ENCODE measurements around the gene SDK1. TPM values are rescaled to one million over a fixed set of nuclear protein-coding genes. Genes with fewer than 3 reads are reported as not detected.

The SDK1 gene
- total RNA-seq, 1 donor from 2014 or later = 225 TPM

- H3K36me3 Mint-ChIP-seq (ENCODE audit: unreplicated experiment) = peaks cover 16% of the 10 kb centered on the region
Observed at GRCh38 chr7:3279147-3279818, 21.8 kb upstream of the SDK1 start.

GRCh38 chr7:3280445-3280844, 20.6 kb upstream of the SDK1 start:
- no peak overlapping the region for H3K27ac Mint-ChIP-seq (ENCODE audit: unreplicated experiment)
- H3K4me3 Mint-ChIP-seq (ENCODE audit: unreplicated experiment) = no peak overlapping the region
- peaks cover 14% of the 10 kb centered on the region for H3K4me1 Mint-ChIP-seq (ENCODE audit: low read depth, unreplicated experiment)
- DNase-seq = no peak
- TF ChIP-seq, protein P1, sequence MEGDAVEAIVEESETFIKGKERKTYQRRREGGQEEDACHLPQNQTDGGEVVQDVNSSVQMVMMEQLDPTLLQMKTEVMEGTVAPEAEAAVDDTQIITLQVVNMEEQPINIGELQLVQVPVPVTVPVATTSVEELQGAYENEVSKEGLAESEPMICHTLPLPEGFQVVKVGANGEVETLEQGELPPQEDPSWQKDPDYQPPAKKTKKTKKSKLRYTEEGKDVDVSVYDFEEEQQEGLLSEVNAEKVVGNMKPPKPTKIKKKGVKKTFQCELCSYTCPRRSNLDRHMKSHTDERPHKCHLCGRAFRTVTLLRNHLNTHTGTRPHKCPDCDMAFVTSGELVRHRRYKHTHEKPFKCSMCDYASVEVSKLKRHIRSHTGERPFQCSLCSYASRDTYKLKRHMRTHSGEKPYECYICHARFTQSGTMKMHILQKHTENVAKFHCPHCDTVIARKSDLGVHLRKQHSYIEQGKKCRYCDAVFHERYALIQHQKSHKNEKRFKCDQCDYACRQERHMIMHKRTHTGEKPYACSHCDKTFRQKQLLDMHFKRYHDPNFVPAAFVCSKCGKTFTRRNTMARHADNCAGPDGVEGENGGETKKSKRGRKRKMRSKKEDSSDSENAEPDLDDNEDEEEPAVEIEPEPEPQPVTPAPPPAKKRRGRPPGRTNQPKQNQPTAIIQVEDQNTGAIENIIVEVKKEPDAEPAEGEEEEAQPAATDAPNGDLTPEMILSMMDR (IDR thresholded peaks at IDR 0.05; ENCODE audit: partially characterized antibody, unreplicated experiment) = no peak
- peaks cover 16% of the 10 kb centered on the region for H3K36me3 Mint-ChIP-seq (ENCODE audit: unreplicated experiment)
- H3K9me3 Mint-ChIP-seq (ENCODE audit: unreplicated experiment) = peaks cover 11% of the 10 kb centered on the region
- H3K27me3 Mint-ChIP-seq (ENCODE audit: unreplicated experiment) = no peaks in the 10 kb centered on the region

More at GRCh38 chr7:3279147-3279818, 21.8 kb upstream of the SDK1 start:
- H3K4me1 Mint-ChIP-seq (ENCODE audit: low read depth, unreplicated experiment) = peaks cover 16% of the 10 kb centered on the region
- TF ChIP-seq, protein P1 (IDR thresholded peaks at IDR 0.05; ENCODE audit: partially characterized antibody, unreplicated experiment) = no peak
- no peaks in the 10 kb centered on the region for H3K27me3 Mint-ChIP-seq (ENCODE audit: unreplicated experiment)
- no peak overlapping the region for H3K4me3 Mint-ChIP-seq (ENCODE audit: unreplicated experiment)
- H3K9me3 Mint-ChIP-seq (ENCODE audit: unreplicated experiment) = peaks cover 10% of the 10 kb centered on the region
- DNase-seq = no peak
- no peak overlapping the region for H3K27ac Mint-ChIP-seq (ENCODE audit: unreplicated experiment)

DNA sequence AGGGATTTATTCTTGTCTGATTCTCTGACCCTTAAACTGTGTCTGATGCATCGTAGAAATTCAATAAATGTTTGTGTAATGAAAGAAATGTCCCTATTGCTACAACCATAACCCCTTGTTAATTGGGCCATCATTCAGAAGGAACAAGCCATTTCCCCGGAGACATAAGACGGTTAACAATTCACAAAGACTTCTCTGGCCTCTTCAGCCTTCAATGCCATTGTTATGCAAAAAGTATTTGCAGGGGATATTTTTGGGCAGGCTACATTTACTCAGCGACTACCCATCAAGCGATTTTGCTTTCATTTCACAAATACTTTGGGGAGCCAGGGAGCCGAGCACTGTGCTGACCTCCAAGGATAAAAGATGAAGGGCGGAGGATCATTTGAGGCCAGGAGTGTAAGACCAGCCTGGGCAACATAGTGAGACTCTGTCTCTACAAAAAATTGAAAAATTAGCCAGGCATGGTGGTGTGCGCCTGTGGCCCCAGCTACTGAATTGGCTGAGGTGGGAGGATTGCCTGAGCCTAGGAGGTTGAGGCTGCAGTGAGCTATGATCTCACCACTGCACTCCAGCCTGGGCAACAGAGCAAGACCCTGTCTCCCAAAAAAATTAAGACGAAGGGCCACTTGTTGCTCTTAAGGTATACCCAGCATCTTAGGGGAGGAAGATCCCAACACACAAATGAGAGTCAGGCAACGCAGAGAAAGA, 20.0 kb upstream of the SDK1 start:
- Mint-ChIP-seq H3K4me3 (ENCODE audit: unreplicated experiment) (no peak overlapping the region), H3K36me3 (ENCODE audit: unreplicated experiment) (peaks cover 16% of the 10 kb centered on the region), H3K4me1 (ENCODE audit: low read depth, unreplicated experiment) (peaks cover 14% of the 10 kb centered on the region), H3K27ac (ENCODE audit: unreplicated experiment) (no peak overlapping the region), H3K27me3 (ENCODE audit: unreplicated experiment) (no peaks in the 10 kb centered on the region), H3K9me3 (ENCODE audit: unreplicated experiment) (peaks cover 11% of the 10 kb centered on the region)
- DNase-seq = no peak
- TF ChIP-seq, protein P1 (IDR thresholded peaks at IDR 0.05; ENCODE audit: partially characterized antibody, unreplicated experiment) = no peak

- Mint-ChIP-seq H3K27ac (ENCODE audit: unreplicated experiment) (no peak overlapping the region), H3K36me3 (ENCODE audit: unreplicated experiment) (peaks cover 15% of the 10 kb centered on the region), H3K27me3 (ENCODE audit: unreplicated experiment) (no peaks in the 10 kb centered on the region), H3K9me3 (ENCODE audit: unreplicated experiment) (peaks cover 10% of the 10 kb centered on the region), H3K4me3 (ENCODE audit: unreplicated experiment) (no peak overlapping the region), H3K4me1 (ENCODE audit: low read depth, unreplicated experiment) (peaks cover 14% of the 10 kb centered on the region)
- TF ChIP-seq, protein P1 (IDR thresholded peaks at IDR 0.05; ENCODE audit: partially characterized antibody, unreplicated experiment) = no peak
- no peak for DNase-seq
Observed at GRCh38 chr7:3282457-3282856, 18.6 kb upstream of the SDK1 start.

DNA sequence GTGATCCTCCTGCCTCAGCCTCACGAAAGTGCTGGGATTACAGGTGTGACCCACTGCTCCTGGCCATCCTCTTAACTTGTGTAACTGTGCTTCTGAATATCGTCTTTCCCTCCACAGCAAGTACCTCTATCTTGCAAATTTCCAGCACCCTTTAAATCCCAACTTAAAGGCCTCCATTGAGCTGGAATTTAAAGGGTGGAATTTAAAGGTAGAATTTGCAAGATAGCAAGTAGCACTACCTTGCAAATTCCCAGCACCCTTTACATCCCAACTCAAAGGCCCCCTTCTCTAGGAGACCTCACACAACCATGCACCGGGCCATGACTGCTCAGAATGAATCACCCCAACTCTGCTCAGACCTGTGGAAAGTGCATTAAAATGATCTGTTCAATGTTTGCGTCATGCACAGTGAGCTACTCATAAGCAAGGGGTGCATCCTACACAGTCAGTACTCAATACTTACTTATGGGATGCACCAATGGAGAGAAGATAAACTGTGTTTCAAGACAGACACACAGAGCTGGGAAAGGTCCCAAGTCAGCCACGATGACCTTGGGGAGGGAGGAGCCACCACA, 17.8 kb upstream of the SDK1 start:
- H3K27ac Mint-ChIP-seq (ENCODE audit: unreplicated experiment) = no peak overlapping the region
- TF ChIP-seq, protein P1 (IDR thresholded peaks at IDR 0.05; ENCODE audit: partially characterized antibody, unreplicated experiment) = no peak
- peaks cover 15% of the 10 kb centered on the region for H3K36me3 Mint-ChIP-seq (ENCODE audit: unreplicated experiment)
- H3K4me1 Mint-ChIP-seq (ENCODE audit: low read depth, unreplicated experiment) = peaks cover 14% of the 10 kb centered on the region
- no peak overlapping the region for H3K4me3 Mint-ChIP-seq (ENCODE audit: unreplicated experiment)
- peaks cover 8% of the 10 kb centered on the region for H3K9me3 Mint-ChIP-seq (ENCODE audit: unreplicated experiment)
- H3K27me3 Mint-ChIP-seq (ENCODE audit: unreplicated experiment) = no peaks in the 10 kb centered on the region
- DNase-seq = no peak
